NCI-H82 treated with DMSO at 0.1 percent for 48 hours (cell line): Measurements from ENCODE around the gene METAP1D.

Experiments
- DNase-seq: peaks from one replicate; lab custom pipeline; 2025; ENCODE audit not compliant: unreplicated experiment; lab: John Stamatoyannopoulos, UW

Gene METAP1D

GRCh38 chr2:172129404-172129803 lies 129.7 kb downstream of the METAP1D start:
- DNase-seq: no peak
